IMR-90 (cell line): ENCODE data around the gene DNMT3A. TPM values are rescaled to one million over a fixed set of nuclear protein-coding genes. Genes with fewer than 3 reads are reported as not detected.

ENCODE experiments used
- ATAC-seq: fragments of 200-7000 bp; cut with Tn5 transposase; 2 replicates; pipeline ENCODE4 v1.9.1; 2020; ENCODE audit warnings: low read depth, mild to moderate bottlenecking, moderate library complexity
- BruUV-seq: library from RNA; stranded (reverse); fragments of 400-500 nt; replicated peaks from 2 replicates; lab custom pipeline; 2021; lab: Mats Ljungman, UMichigan
- CTCF ChIA-PET: fragments of 300-600 bp; formaldehyde crosslinking; extraction: SDS; loops from one replicate; lab custom pipeline; 2021; ENCODE audit warnings: antibody characterized with exemption; lab: Yijun Ruan, JAX
- POLR2A ChIA-PET: fragments of 300-600 bp; sonication (Branson Sonifier 250); formaldehyde crosslinking; loops from one replicate; lab custom pipeline; 2022; ENCODE audit warnings: antibody characterized with exemption; ENCODE audit not compliant: unreplicated experiment; lab: Charles Lee
- DNase-seq: peaks from one replicate; pipeline ENCODE4 v3.0.0; 2013
- H2AFZ ChIP-seq: replicated peaks from 2 replicates; pipeline ENCODE3; 2013; ENCODE audit warnings: low read length, mild to moderate bottlenecking; ENCODE audit not compliant: poor library complexity
- H2AK5ac ChIP-seq: 2 replicates; pipeline ENCODE4 v1.6.1; 2013; ENCODE audit warnings: low read depth, low read length, inconsistent platforms
- H2AK9ac ChIP-seq: replicated peaks from 2 replicates; pipeline ENCODE3; 2013; ENCODE audit warnings: mild to moderate bottlenecking, low read depth, low read length, moderate library complexity; ENCODE audit not compliant: poor library complexity
- H2BK120ac ChIP-seq: 2 replicates; pipeline ENCODE4 v1.6.1; 2013; ENCODE audit warnings: low read depth, low read length, inconsistent platforms
- H2BK15ac ChIP-seq: 3 replicates; pipeline ENCODE4 v1.6.1; 2013; ENCODE audit warnings: low read depth, low read length, inconsistent platforms
- H2BK20ac ChIP-seq: 2 replicates; pipeline ENCODE4 v1.6.1; 2013; ENCODE audit warnings: low read depth, mild to moderate bottlenecking, inconsistent platforms, low read length, moderate library complexity
- H2BK5ac ChIP-seq: 2 replicates; pipeline ENCODE4 v1.6.1; 2013; ENCODE audit warnings: mild to moderate bottlenecking, low read depth, low read length, inconsistent platforms; ENCODE audit not compliant: poor library complexity, severe bottlenecking
- H3K14ac ChIP-seq: replicated peaks from 2 replicates; pipeline ENCODE4 v1.6.1; 2013; ENCODE audit warnings: low read depth, low read length, inconsistent platforms
- H3K18ac ChIP-seq: 2 replicates; pipeline ENCODE4 v1.6.1; 2013; ENCODE audit warnings: low read depth, low read length, control low read depth
- H3K23ac ChIP-seq: 2 replicates; pipeline ENCODE4 v1.6.1; 2013; ENCODE audit warnings: low read depth, low read length, inconsistent platforms
- H3K27ac ChIP-seq: 2 replicates; pipeline ENCODE4 v1.5.1; 2013; ENCODE audit warnings: mild to moderate bottlenecking, control low read depth, low read length; ENCODE audit not compliant: insufficient read depth
- H3K27me3 ChIP-seq: 2 replicates; pipeline ENCODE4 v1.6.1; 2013; ENCODE audit warnings: low read length; ENCODE audit not compliant: control insufficient read depth, insufficient read depth
- H3K36me3 ChIP-seq: 2 replicates; pipeline ENCODE4 v1.6.1; 2013; ENCODE audit warnings: low read length, mixed read lengths; ENCODE audit not compliant: control insufficient read depth, insufficient read depth
- H3K4ac ChIP-seq: 2 replicates; pipeline ENCODE4 v1.6.1; 2013; ENCODE audit warnings: low read depth, low read length, inconsistent platforms
- H3K4me1 ChIP-seq: 2 replicates; pipeline ENCODE4 v1.6.1; 2013; ENCODE audit warnings: low read length, mixed read lengths; ENCODE audit not compliant: control insufficient read depth, insufficient read depth
- H3K4me2 ChIP-seq: 2 replicates; pipeline ENCODE4 v1.6.1; 2013; ENCODE audit warnings: low read depth, mild to moderate bottlenecking, control low read depth, low read length, moderate library complexity
- H3K4me3 ChIP-seq: 2 replicates; pipeline ENCODE4 v1.5.1; 2013; ENCODE audit warnings: low read depth, mild to moderate bottlenecking, control low read depth, low read length, moderate library complexity; ENCODE audit not compliant: insufficient read depth
- H3K56ac ChIP-seq: 2 replicates; pipeline ENCODE4 v1.6.1; 2013; ENCODE audit warnings: low read length, inconsistent platforms; ENCODE audit not compliant: insufficient read depth; ENCODE audit errors: extremely low read depth
- H3K79me1 ChIP-seq, 2 experiments: 2 replicates each; pipeline ENCODE4 v1.6.1; 2013; ENCODE audit warnings: low read length in 2 of 2, inconsistent platforms in 1 of 2, low read depth in 1 of 2
- H3K9ac ChIP-seq: 2 replicates; pipeline ENCODE4 v1.6.1; 2013; ENCODE audit warnings: low read depth, low read length, control low read depth
- H3K9me1 ChIP-seq: 2 replicates; pipeline ENCODE4 v1.6.1; 2013; ENCODE audit warnings: low read length, inconsistent platforms; ENCODE audit not compliant: insufficient read depth
- H3K9me3 ChIP-seq: 2 replicates; pipeline ENCODE4 v1.6.1; 2013; ENCODE audit warnings: low read length; ENCODE audit not compliant: control insufficient read depth, insufficient read depth
- H4K20me1 ChIP-seq: 2 replicates; pipeline ENCODE4 v1.6.1; 2013; ENCODE audit warnings: low read length, inconsistent platforms; ENCODE audit not compliant: insufficient read depth
- H4K5ac ChIP-seq: 2 replicates; pipeline ENCODE4 v1.6.1; 2013; ENCODE audit warnings: mild to moderate bottlenecking, low read depth, low read length, control low read depth
- H4K8ac ChIP-seq, 2 experiments: 2 replicates each; pipeline ENCODE4 v1.6.1; 2013; ENCODE audit warnings: low read depth in 2 of 2, low read length in 2 of 2, control low read depth in 1 of 2, inconsistent platforms in 1 of 2
- H4K91ac ChIP-seq: 2 replicates; pipeline ENCODE4 v1.6.1; 2013; ENCODE audit warnings: low read depth, low read length, inconsistent platforms; ENCODE audit not compliant: insufficient read depth
- BHLHE40 ChIP-seq: fragments of 150-350 bp; IDR thresholded peaks from 2 replicates; pipeline ENCODE4 v1.6.1; 2016; ENCODE audit warnings: mild to moderate bottlenecking, low read depth, low read length
- CEBPB ChIP-seq: IDR thresholded peaks from 2 replicates; pipeline ENCODE4 v1.6.1; 2012; ENCODE audit warnings: low read depth, low read length, improper control_type of control experiment
- CHD1 ChIP-seq: IDR thresholded peaks from 2 replicates; pipeline ENCODE4 v1.6.1; 2012; ENCODE audit warnings: low read depth, low read length, improper control_type of control experiment
- FOS ChIP-seq: fragments of 150-350 bp; IDR thresholded peaks from 2 replicates; pipeline ENCODE4 v1.6.1; 2016; ENCODE audit warnings: low read depth, low read length
- MAFK ChIP-seq: IDR thresholded peaks from 2 replicates; pipeline ENCODE4 v1.6.1; 2012; ENCODE audit warnings: low read depth, low read length, improper control_type of control experiment
- MAZ ChIP-seq: IDR thresholded peaks from 2 replicates; pipeline ENCODE4 v1.6.1; 2012; ENCODE audit warnings: low read depth, mild to moderate bottlenecking, low read length, improper control_type of control experiment, moderate library complexity, borderline replicate concordance
- MXI1 ChIP-seq: IDR thresholded peaks from 2 replicates; pipeline ENCODE4 v1.6.1; 2012; ENCODE audit warnings: low read depth, mild to moderate bottlenecking, low read length, moderate library complexity, borderline replicate concordance
- NFE2L2 ChIP-seq: fragments of 150-350 bp; IDR thresholded peaks from 2 replicates; pipeline ENCODE4 v1.6.1; 2016; ENCODE audit warnings: low read depth, mild to moderate bottlenecking, low read length
- POLR2A ChIP-seq: IDR thresholded peaks from 2 replicates; pipeline ENCODE4 v1.6.1; 2012; ENCODE audit warnings: mild to moderate bottlenecking, low read depth, low read length
- RAD21 ChIP-seq: IDR thresholded peaks from 2 replicates; pipeline ENCODE4 v1.6.1; 2012; ENCODE audit warnings: low read length, improper control_type of control experiment
- RCOR1 ChIP-seq: IDR thresholded peaks from 2 replicates; pipeline ENCODE4 v1.6.1; 2012; ENCODE audit warnings: mild to moderate bottlenecking, low read length, improper control_type of control experiment; ENCODE audit not compliant: insufficient replicate concordance
- RFX5 ChIP-seq: IDR thresholded peaks from 2 replicates; pipeline ENCODE4 v1.8.0; 2012; ENCODE audit warnings: low read depth, mild to moderate bottlenecking, low read length, moderate library complexity
- SMC3 ChIP-seq: fragments of 150-350 bp; IDR thresholded peaks from 2 replicates; pipeline ENCODE4 v1.6.1; 2016; ENCODE audit warnings: low read depth, mild to moderate bottlenecking, antibody characterized with exemption, low read length, moderate library complexity
- WGBS, 2 experiments: methylation state at CpG; one replicate each; pipeline versions ENCODE4 v1.1.5 to v1.1.7; 2013; ENCODE audit warnings: missing lambda C conversion rate in 2 of 2; ENCODE audit not compliant: insufficient read length in 1 of 2; ENCODE audit errors: extremely low coverage in 2 of 2; 5-methylcytosine and 5-hydroxymethylcytosine counted together
- dilution Hi-C: fragments of 300-500 bp; cut with HindIII; formaldehyde crosslinking; loops from one replicate; pipeline ENCODE4 v1.14.3; 2018; ENCODE audit warnings: low sequenced_read_pairs; ENCODE audit not compliant: unreplicated experiment
- in situ Hi-C: fragments of 300-500 bp; cut with MboI; formaldehyde crosslinking; loops from 3 replicates; pipeline ENCODE4 v1.14.3; 2019; ENCODE audit warnings: low sequenced_read_pairs, inconsistent platforms, mixed read lengths
- intact Hi-C: fragments of 100-400 bp; cut with micrococcal nuclease; formaldehyde crosslinking; loops from 2 replicates; pipeline ENCODE4 v1.10.0; 2022
- polyA plus RNA-seq, 3 experiments: library from polyadenylated mRNA; depleted of rRNA; stranded (reverse); fragments of >200 nt; gene quantifications; 2 replicates each; pipeline ENCODE4 v1.2.3, GENCODE V29; 2012; ENCODE audit warnings: low replicate concordance in 1 of 3
- total RNA-seq: library from RNA; depleted of rRNA; stranded (reverse); fragments of >200 nt; gene quantifications from 2 replicates; pipeline ENCODE4 v1.2.3, GENCODE V29; 2012
- TF ChIP-seq, protein P1 (sequence below): fragments of 150-350 bp; IDR thresholded peaks from 2 replicates; pipeline ENCODE4 v1.6.1; 2017; ENCODE audit warnings: mild to moderate bottlenecking, antibody characterized with exemption, low read length, low read depth

The DNMT3A gene
- total and polyA plus RNA-seq, 2 of the 4 experiments (the other 2 are of a cell fraction), result 4.4 to 9.7 TPM

DNA sequence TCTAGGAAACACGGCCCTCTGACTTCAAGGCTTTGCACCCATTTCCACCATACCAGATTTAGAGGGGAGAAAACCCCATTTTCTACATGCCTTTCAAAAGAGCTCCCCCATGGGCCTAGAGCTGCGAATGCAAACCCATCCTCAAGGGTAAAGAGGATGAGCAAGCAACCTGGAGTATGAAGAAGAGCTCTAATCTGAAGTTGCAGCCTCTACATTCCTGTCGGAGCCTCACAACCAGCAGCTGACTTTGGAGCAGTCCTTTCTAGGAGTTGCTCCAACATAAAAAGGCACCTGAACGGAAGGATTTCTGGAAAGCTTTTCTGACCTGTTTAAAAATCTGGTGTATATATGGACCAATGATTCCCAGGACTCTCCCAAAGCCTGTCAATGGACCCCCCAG is 91.9 kb downstream of the DNMT3A start (continued):
- TF ChIP-seq, protein P1, sequence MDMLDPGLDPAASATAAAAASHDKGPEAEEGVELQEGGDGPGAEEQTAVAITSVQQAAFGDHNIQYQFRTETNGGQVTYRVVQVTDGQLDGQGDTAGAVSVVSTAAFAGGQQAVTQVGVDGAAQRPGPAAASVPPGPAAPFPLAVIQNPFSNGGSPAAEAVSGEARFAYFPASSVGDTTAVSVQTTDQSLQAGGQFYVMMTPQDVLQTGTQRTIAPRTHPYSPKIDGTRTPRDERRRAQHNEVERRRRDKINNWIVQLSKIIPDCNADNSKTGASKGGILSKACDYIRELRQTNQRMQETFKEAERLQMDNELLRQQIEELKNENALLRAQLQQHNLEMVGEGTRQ, result no peak
- TF ChIP-seq BHLHE40 (no peak), FOS (no peak), RCOR1 (no peak), RAD21 (no peak)

DNA sequence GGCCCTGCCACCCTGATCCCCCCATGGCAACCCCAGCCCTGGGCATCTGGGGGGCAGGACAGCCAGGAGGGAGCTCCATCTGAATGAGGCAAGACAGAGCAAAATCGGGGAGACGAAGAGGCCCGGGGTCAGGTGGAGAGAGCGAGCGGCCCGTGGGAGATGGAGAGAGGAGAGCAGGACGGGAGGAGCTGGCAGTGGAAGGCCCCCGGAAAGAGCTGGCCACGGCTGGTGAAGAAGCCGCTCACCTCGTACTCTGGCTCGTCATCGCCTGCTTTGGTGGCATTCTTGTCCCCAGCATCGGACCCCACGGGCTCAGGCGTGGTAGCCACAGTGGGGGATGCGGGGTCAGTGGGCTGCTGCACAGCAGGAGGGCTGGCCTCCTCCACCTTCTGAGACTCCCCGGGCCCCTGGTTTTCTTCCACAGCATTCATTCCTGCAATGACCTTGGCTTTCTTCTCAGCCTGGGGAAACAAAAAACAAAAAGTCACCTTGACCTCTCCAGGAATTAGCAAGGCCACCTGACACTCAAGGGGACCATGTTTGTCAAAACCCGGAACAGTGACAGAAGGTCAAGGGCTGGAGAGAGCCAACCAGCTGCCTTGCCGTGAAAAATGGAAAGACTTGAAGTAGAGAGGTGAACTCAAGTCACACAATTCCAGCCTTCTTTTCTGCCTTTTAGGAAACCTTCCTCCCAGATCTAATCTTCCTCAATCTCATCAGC is 93.8 kb downstream of the DNMT3A start:
- no peaks in the 10 kb centered on the region for H3K9me3 ChIP-seq
- POLR2A ChIA-PET, result no interaction called here
- H3K18ac ChIP-seq, result no peak overlapping the region
- WGBS, 2 experiments, result 92% methylated on average over 11 of the region's 20 CpGs; no CpG with 5 or more reads in 1 of the 2 experiments
- no peaks in the 10 kb centered on the region for H4K20me1 ChIP-seq
- dilution Hi-C loops (no loop called here), intact Hi-C loops (no loop called here), in situ Hi-C loops (no loop called here)
- H2BK15ac ChIP-seq, result no peak overlapping the region
- DNase-seq (no peak), ATAC-seq (no peak)
- no peak overlapping the region for H2BK20ac ChIP-seq
- no peak overlapping the region for H3K27ac ChIP-seq
- H3K36me3 ChIP-seq, result peaks cover 47% of the 10 kb centered on the region
- no peak overlapping the region for H3K4ac ChIP-seq
- H3K27me3 ChIP-seq, result no peaks in the 10 kb centered on the region
- no peak overlapping the region for H2BK5ac ChIP-seq
- no peak overlapping the region for H3K23ac ChIP-seq
- no peak overlapping the region for H2AK9ac ChIP-seq
- no peaks in the 10 kb centered on the region; the same call in 1 of the 2 replicates for H3K9me1 ChIP-seq
- no peak overlapping the region for H3K4me2 ChIP-seq
- no peak overlapping the region for H4K8ac ChIP-seq
- H3K56ac ChIP-seq, result no peak overlapping the region
- CTCF ChIA-PET, result no interaction called here
- no peak overlapping the region for H4K5ac ChIP-seq
- no TSS peak for BruUV-seq
- no peak overlapping the region for H3K4me3 ChIP-seq
- no peak overlapping the region for H2AK5ac ChIP-seq
- H3K14ac ChIP-seq, result no peak overlapping the region
- H4K91ac ChIP-seq, result no peak overlapping the region
- 0 out of 4 replicates have a peak, but pooled peaks cover 0 to 6% of the 10 kb centered on the region in 2 experiments for H3K79me1 ChIP-seq
- H2AFZ ChIP-seq, result no peak overlapping the region
- peaks cover 20% of the 10 kb centered on the region for H3K4me1 ChIP-seq
- H3K9ac ChIP-seq, result no peak overlapping the region
- H2BK120ac ChIP-seq, result no peak overlapping the region
- TF ChIP-seq RCOR1 (no peak), RFX5 (no peak), SMC3 (no peak), POLR2A (no peak), CEBPB (no peak), RAD21 (no peak), MAZ (no peak), CHD1 (no peak), MAFK (no peak), NFE2L2 (no peak), MXI1 (no peak), FOS (no peak)
- TF ChIP-seq, protein P1, result no peak
